ENCODE measurements around the gene ATP6V0B. TPM values are rescaled to one million over a fixed set of nuclear protein-coding genes. Genes with fewer than 3 reads are reported as not detected.

Gene ATP6V0B
- total and polyA plus RNA-seq, 2 of the 8 experiments (the other 6 are each of a cell fraction or from before 2014, with no cell fraction given) = 105 to 308 TPM

- H3K14ac ChIP-seq (ENCODE audit: insufficient read length) = no peak overlapping the region
- peaks cover 0 to 2% (median 0%) of the 10 kb centered on the region in 4 experiments; a peak in 1 of 8 replicates for H3K36me3 ChIP-seq (ENCODE audit: control insufficient read depth in 2 of 4, insufficient read depth in 4 of 4, low read length in 3 of 4)
- no peak overlapping the region for H2BK20ac ChIP-seq (ENCODE audit: low read length)
- H3K27ac ChIP-seq (ENCODE audit: low read depth, low read length) = no peak overlapping the region
- peaks cover 0 to 8% (median 2%) of the 10 kb centered on the region in 4 experiments; a peak in 3 of 7 replicates for H3K4me1 ChIP-seq (replicated peaks in 1 of 4; ENCODE audit: control insufficient read depth in 3 of 4, insufficient read depth in 4 of 4, low read length in 3 of 4)
- H2BK120ac ChIP-seq (replicated peaks; ENCODE audit: low read depth, low read length) = no peak overlapping the region
- H3K23me2 ChIP-seq (ENCODE audit: low read depth, low read length) = no peaks in the 10 kb centered on the region
- DNase-seq (ENCODE audit: low read depth in 1 of 2, low spot score in 2 of 2) (no peak), FAIRE-seq (no peak)
- no peak overlapping the region for H4K5ac ChIP-seq (ENCODE audit: insufficient read length, low read depth, low read length)
- H2AFZ ChIP-seq (ENCODE audit: low read length) = no peak overlapping the region
- H2BK12ac ChIP-seq (ENCODE audit: low read depth, low read length) = no peak overlapping the region
- no peak overlapping the region for H2BK5ac ChIP-seq (ENCODE audit: low read depth, low read length)
- no peak overlapping the region for H2AK5ac ChIP-seq (ENCODE audit: low read depth, low read length)
- H3K79me2 ChIP-seq (ENCODE audit: control insufficient read depth in 1 of 2, insufficient read depth in 2 of 2, low read length in 2 of 2) = no peaks in the 10 kb centered on the region
- no peak overlapping the region for H3K4me2 ChIP-seq (ENCODE audit: insufficient read depth in 1 of 2, low read depth in 2 of 2, low read length in 2 of 2)
- no peaks in the 10 kb centered on the region for H3K27me3 ChIP-seq (replicated peaks in 1 of 4; ENCODE audit: control insufficient read depth in 3 of 4, extremely low read depth in 1 of 4, insufficient read depth in 3 of 4, low read length in 3 of 4)
- no peak overlapping the region for H4K91ac ChIP-seq (replicated peaks; ENCODE audit: insufficient read length, low read length)
- no peak overlapping the region for H2BK15ac ChIP-seq (ENCODE audit: low read length)
- no peak overlapping the region for H3K9ac ChIP-seq (replicated peaks in 1 of 4; ENCODE audit: extremely low read depth in 1 of 4, low read depth in 3 of 4, low read length in 3 of 4)
- no peaks in the 10 kb centered on the region for H3K79me1 ChIP-seq (ENCODE audit: low read depth, low read length)
- no peak overlapping the region for H3K18ac ChIP-seq (ENCODE audit: extremely low read depth, low read length)
- no peaks in the 10 kb centered on the region for H3K9me3 ChIP-seq (ENCODE audit: insufficient read depth in 2 of 2, low read depth in 1 of 2, low read length in 1 of 2)
- H4K20me1 ChIP-seq (replicated peaks in 1 of 2; ENCODE audit: control insufficient read depth in 1 of 2, insufficient read depth in 2 of 2, low read length in 2 of 2) = peaks cover 0 to 6% of the 10 kb centered on the region in 2 experiments
- no peak overlapping the region for H3K56ac ChIP-seq (replicated peaks; ENCODE audit: insufficient read length, low read depth, low read length)
- no peak for TF ChIP-seq YY1 (IDR thresholded peaks at IDR 0.05; ENCODE audit: low read depth, low read length)
- no peak for TF ChIP-seq CTCF (IDR thresholded peaks at IDR 0.05; ENCODE audit: control extremely low read depth in 1 of 3, insufficient read depth in 1 of 3, low read depth in 1 of 3, low read length in 3 of 3)
- TF ChIP-seq CBX8 (IDR thresholded peaks at IDR 0.05; ENCODE audit: borderline replicate concordance, low read depth, low read length) = no peak
- no peak for TF ChIP-seq CBX5 (IDR thresholded peaks at IDR 0.05; ENCODE audit: low read depth, low read length)
- no peak for TF ChIP-seq SIRT6 (IDR thresholded peaks at IDR 0.05; ENCODE audit: low read length)
- no peak overlapping the region for H3K23ac ChIP-seq (ENCODE audit: insufficient read length)
- ChIA-PET CTCF (ENCODE audit: partially characterized antibody) (interaction anchor here (0.9 to 16.6 kb wide), 4 partner anchors 11 to 34 kb away, joined by 4 to 252 read pairs (median 156); partner anchors contain the start of gene SLC6A9), POLR2A (ENCODE audit: partially characterized antibody) (interaction anchor here (0.6 to 27.1 kb wide), 7 partner anchors 4 to 54 kb away, joined by 3 to 544 read pairs (median 4); partner anchors contain the start of gene SLC6A9)
- no peak overlapping the region for H4K8ac ChIP-seq (ENCODE audit: extremely low read depth, insufficient read depth, low read length)
- no peak overlapping the region for H3K4me3 ChIP-seq (ENCODE audit: extremely low read depth in 1 of 4, insufficient read depth in 2 of 4, low read depth in 3 of 4, low read length in 4 of 4)
- WGBS, 2 experiments (ENCODE audit: extremely low coverage in 1 of 2, insufficient coverage in 1 of 2, insufficient read length in 1 of 2, insufficient replicate concordance in 2 of 2, low coverage in 1 of 2, low lambda C conversion rate in 2 of 2, missing lambda C conversion rate in 1 of 2) = 91% methylated on average over 5 of the region's 5 CpGs; no CpG with 5 or more reads in 1 of the 2 experiments
- no peak overlapping the region for H3K4ac ChIP-seq (replicated peaks; ENCODE audit: insufficient read length, low read depth, low read length)
Measured at GRCh38 chr1:44013949-44014348, 39.2 kb downstream of the ATP6V0B start.
